Neural cell (in vitro differentiated cells): Measurements from ENCODE around the gene EPS15.

Experiments
- CTCF ChIP-seq: fragments of 450-650 bp; IDR thresholded peaks from 2 replicates; pipeline ENCODE4 v1.5.1; 2014; ENCODE audit warnings: antibody characterized with exemption, mild to moderate bottlenecking, moderate library complexity; ENCODE audit not compliant: poor library complexity, severe bottlenecking
- EP300 ChIP-seq: fragments of 450-650 bp; conservative IDR thresholded peaks from 2 replicates; pipeline ENCODE4 v1.6.1; 2014; ENCODE audit warnings: antibody characterized with exemption, mild to moderate bottlenecking, moderate library complexity; ENCODE audit not compliant: poor library complexity, severe bottlenecking
- EZH2 ChIP-seq: fragments of 200-600, 300-800 bp; shearing (Covaris generic), sonication (generic); IDR thresholded peaks from 2 replicates; pipeline ENCODE4 v1.6.1; 2014; ENCODE audit warnings: antibody characterized with exemption, low read length, borderline replicate concordance, mild to moderate bottlenecking; ENCODE audit not compliant: insufficient read depth, poor library complexity, severe bottlenecking
- RAD21 ChIP-seq: fragments of 450-650 bp; conservative IDR thresholded peaks from 2 replicates; pipeline ENCODE4 v1.6.1; 2014; ENCODE audit warnings: antibody characterized with exemption, mild to moderate bottlenecking, moderate library complexity
- REST ChIP-seq: IDR thresholded peaks from 2 replicates; pipeline ENCODE4 v1.6.1; 2012; ENCODE audit warnings: borderline replicate concordance
- SMC3 ChIP-seq: fragments of 450-650 bp; conservative IDR thresholded peaks from 2 replicates; pipeline ENCODE4 v1.6.1; 2014; ENCODE audit warnings: antibody characterized with exemption, mild to moderate bottlenecking, moderate library complexity; ENCODE audit not compliant: poor library complexity

GRCh38 chr1:51369171-51369570, 149.9 kb downstream of the EPS15 start:
- TF ChIP-seq CTCF (no peak), SMC3 (no peak), RAD21 (no peak), REST (no peak), EZH2 (no peak), EP300 (no peak)
